Gastroesophageal sphincter (tissue), 3 donors: ENCODE data around the gene PCDHGA11.

Experiments used
- CTCF ChIP-seq, 4 experiments: fragments of 200-600 bp in 2 of 4; fragments of 450-650 bp in 2 of 4; sonication (generic) in 1 of 4; IDR thresholded peaks; one replicate each; pipeline ENCODE4 v1.5.1; 2017 to 2019; ENCODE audit warnings: antibody characterized with exemption in 4 of 4, mild to moderate bottlenecking in 2 of 4, moderate library complexity in 2 of 4
- POLR2AphosphoS5 ChIP-seq: sonication (generic); formaldehyde crosslinking; IDR thresholded peaks from one replicate; pipeline ENCODE4 v1.6.1; 2017; ENCODE audit warnings: antibody characterized with exemption

GRCh38 chr5:141412854-141413539 is 7.9 kb upstream of the PCDHGA11 start, which contains the start of gene PCDHGA10:
- TF ChIP-seq CTCF (IDR thresholded peaks at IDR 0.05) (peak in 1 of 4 experiments; percentile 36), POLR2AphosphoS5 (no peak)
